GM12878 (cell line): ENCODE measurements around the gene NDE1. TPM values are rescaled to one million over a fixed set of nuclear protein-coding genes. Genes with fewer than 3 reads are reported as not detected.
A peak's percentile ranks its signal among the peaks of the same experiment; 100 is the strongest.

Experiments used
- ATAC-seq: fragments of 200-7000 bp; cut with Tn5 transposase; 3 replicates; pipeline ENCODE4 v1.9.1; 2020; ENCODE audit warnings: mild to moderate bottlenecking, moderate library complexity
- BruUV-seq: library from RNA; stranded (reverse); fragments of 400-500 nt; replicated peaks from 2 replicates; lab custom pipeline; 2021; lab: Mats Ljungman, UMichigan
- CTCF ChIA-PET: fragments of 300-600 bp; sonication (Branson Sonifier 250); formaldehyde crosslinking; extraction: SDS; loops from one replicate; lab custom pipeline; 2021; ENCODE audit warnings: inconsistent platforms; lab: Yijun Ruan, JAX
- POLR2A ChIA-PET: fragments of 350-600 bp; formaldehyde crosslinking; extraction: SDS; loops from one replicate; lab custom pipeline; 2021; ENCODE audit warnings: inconsistent platforms; lab: Charles Lee
- RAD21 ChIA-PET: fragments of 300-600 bp; sonication (Branson Sonifier 250); formaldehyde crosslinking; loops from one replicate; lab custom pipeline; 2023; ENCODE audit warnings: antibody characterized with exemption; ENCODE audit not compliant: unreplicated experiment; lab: Charles Lee
- SMC1A ChIA-PET: fragments of 300-600 bp; sonication (Branson Sonifier 250); formaldehyde crosslinking; loops from one replicate; lab custom pipeline; 2023; ENCODE audit not compliant: unreplicated experiment, uncharacterized antibody; lab: Charles Lee
- DNase-seq: peaks from one replicate; pipeline ENCODE4 v3.0.0-alpha.2; 2011; ENCODE audit warnings: low read depth, low spot score
- FAIRE-seq: peaks from 3 replicates; lab custom pipeline; 2011; peaks lifted over from hg19 to GRCh38; lab: Jason Lieb, UNC
- H2AFZ ChIP-seq: 2 replicates; pipeline ENCODE4 v1.6.0; 2011; ENCODE audit warnings: low read depth, low read length, control low read depth; ENCODE audit not compliant: control insufficient read depth
- H3K27ac ChIP-seq: 2 replicates; pipeline ENCODE4 v1.5.1; 2011; ENCODE audit warnings: control low read depth; ENCODE audit not compliant: control insufficient read depth, insufficient read depth
- H3K27me3 ChIP-seq, 2 experiments: replicated peaks in 1 of 2; 2 replicates each; pipeline versions ENCODE4 v1.6.0 to v1.6.1; 2011; ENCODE audit warnings: low read length in 1 of 2; ENCODE audit not compliant: control insufficient read depth in 2 of 2, insufficient read depth in 2 of 2
- H3K36me3 ChIP-seq, 2 experiments: 2 replicates each; pipeline ENCODE4 v1.5.1; 2011; ENCODE audit warnings: low read length in 1 of 2; ENCODE audit not compliant: control insufficient read depth in 2 of 2, insufficient read depth in 2 of 2
- H3K4me1 ChIP-seq: 2 replicates; pipeline ENCODE4 v1.6.1; 2011; ENCODE audit warnings: mild to moderate bottlenecking, low read length, moderate library complexity, mixed read lengths; ENCODE audit not compliant: control insufficient read depth, insufficient read depth
- H3K4me2 ChIP-seq: 2 replicates; pipeline ENCODE4 v1.6.0; 2011; ENCODE audit warnings: control low read depth; ENCODE audit not compliant: control insufficient read depth, insufficient read depth
- H3K4me3 ChIP-seq: fragments of 200-600 bp; sonication (generic); 2 replicates; pipeline ENCODE4 v1.5.1; 2016
- H3K79me2 ChIP-seq: 2 replicates; pipeline ENCODE4 v1.6.0; 2011; ENCODE audit warnings: low read length; ENCODE audit not compliant: control insufficient read depth, insufficient read depth
- H3K9ac ChIP-seq: 2 replicates; pipeline ENCODE4 v1.8.0; 2011; ENCODE audit warnings: low read length, control low read depth, mixed read lengths; ENCODE audit not compliant: control insufficient read depth, insufficient read depth
- H3K9me3 ChIP-seq: replicated peaks from 3 replicates; pipeline ENCODE4 v1.5.1; 2011; ENCODE audit warnings: mild to moderate bottlenecking, low read length; ENCODE audit not compliant: control insufficient read depth, insufficient read depth
- H4K20me1 ChIP-seq: 2 replicates; pipeline ENCODE4 v1.6.0; 2011; ENCODE audit not compliant: control insufficient read depth, insufficient read depth
- FOXK2 ChIP-seq: fragments of 450-650 bp; IDR thresholded peaks from 2 replicates; pipeline ENCODE4 v1.6.1; 2017; ENCODE audit warnings: mild to moderate bottlenecking, moderate library complexity
- PAX8 ChIP-seq: fragments of 450-650 bp; IDR thresholded peaks from 2 replicates; pipeline ENCODE4 v1.6.1; 2017; ENCODE audit warnings: mild to moderate bottlenecking, moderate library complexity
- RAD21 ChIP-seq: IDR thresholded peaks from 2 replicates; pipeline ENCODE4 v1.6.1; 2011; ENCODE audit warnings: mild to moderate bottlenecking, low read depth, low read length, moderate library complexity; ENCODE audit not compliant: insufficient read depth
- RFX5 ChIP-seq: IDR thresholded peaks from 2 replicates; pipeline ENCODE4 v1.6.1; 2011; ENCODE audit warnings: low read depth, low read length, improper control_type of control experiment
- WGBS: methylation state at CpG from one replicate; pipeline ENCODE4 v1.1.6; 2016; ENCODE audit warnings: low lambda C conversion rate; ENCODE audit not compliant: insufficient replicate concordance, insufficient coverage; ENCODE audit errors: missing lambda C conversion rate; 5-methylcytosine and 5-hydroxymethylcytosine counted together
- in situ Hi-C: fragments of 300-500 bp; cut with MboI; formaldehyde crosslinking; loops from 9 replicates; pipeline ENCODE4 v1.14.3; 2018; ENCODE audit warnings: mixed read lengths
- intact Hi-C: fragments of 100-400 bp; cut with micrococcal nuclease; formaldehyde crosslinking; loops from one replicate; pipeline ENCODE4 v1.14.2; 2022; ENCODE audit not compliant: unreplicated experiment
- polyA plus RNA-seq, 11 experiments: library from polyadenylated mRNA; depleted of rRNA in 4 of 11; unstranded in 6 of 11; stranded (reverse) in 5 of 11; fragments of >200 nt; fragmentation: Nextera tagmentation in 4 of 11; fragmentation: Illumina TruSeq in 1 of 11; extraction: Ambion mirVana in 4 of 11; extraction: Trizol in 1 of 11; gene quantifications; 1 replicate in 1 of 11; 2 replicates in 10 of 11; pipeline versions ENCODE4 v1.2.1 to v1.2.3, GENCODE V29; 2011 to 2016; ENCODE audit warnings: inconsistent platforms in 2 of 11, missing spikeins in 2 of 11, low read depth in 1 of 11
- total RNA-seq, 4 experiments: library from RNA; depleted of rRNA in 3 of 4; stranded (reverse); fragments of >200 nt in 3 of 4; fragmentation: Illumina TruSeq in 1 of 4; extraction: Trizol in 1 of 4; gene quantifications; 2 replicates each; pipeline versions ENCODE4 v1.2.1 to v1.2.3, GENCODE V29; 2013 to 2021
- TF ChIP-seq, protein P1 (sequence below): fragments of 450-650 bp; IDR thresholded peaks from 2 replicates; pipeline ENCODE4 v1.6.1; 2017; ENCODE audit warnings: borderline replicate concordance
- TF ChIP-seq, protein P2 (sequence below): fragments of 450-650 bp; IDR thresholded peaks from 2 replicates; pipeline ENCODE4 v1.6.1; 2017; ENCODE audit warnings: mild to moderate bottlenecking, low read depth, inconsistent platforms; ENCODE audit not compliant: poor library complexity, severe bottlenecking

Gene NDE1
- total and polyA plus RNA-seq, 10 of the 15 experiments (the other 5 are each of a cell fraction or from before 2014, with no cell fraction given) = 5.7 to 148 (median 87.8) TPM

DNA sequence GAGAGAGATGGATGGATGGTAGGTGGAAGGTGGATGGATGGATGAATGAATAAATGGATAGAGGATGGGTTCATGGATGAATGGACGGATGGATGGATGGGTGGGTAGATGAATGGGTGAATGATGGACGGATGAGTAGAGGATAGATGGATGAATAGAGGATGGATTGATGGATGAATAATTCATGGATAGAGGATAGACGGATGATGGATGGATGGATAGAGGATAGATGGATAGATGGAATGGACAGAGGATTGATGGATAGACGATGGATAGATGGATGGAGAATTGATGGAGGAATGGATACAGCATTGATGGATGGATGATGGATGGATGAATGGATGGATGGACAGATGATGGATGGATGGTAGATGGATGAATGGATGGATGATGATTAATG lies 115.1 kb downstream of the NDE1 start:
- no peak overlapping the region for H2AFZ ChIP-seq
- no peaks in the 10 kb centered on the region for H3K36me3 ChIP-seq
- 23% methylated on average over 4 of the region's 4 CpGs for WGBS
- POLR2A ChIA-PET = interaction anchor here (0.5 to 0.6 kb wide), 2 partner anchors 8 to 60 kb away, joined by 3 to 6 read pairs; no protein-coding TSS in a partner anchor
- intact Hi-C loops (loop anchor here (5.0 to 10.0 kb wide), 3 partner anchors 262 to 430 kb away; no protein-coding TSS in a partner anchor), in situ Hi-C loops (no loop called here)
- no peaks in the 10 kb centered on the region for H3K79me2 ChIP-seq
- H3K27ac ChIP-seq = no peak overlapping the region
- RAD21 ChIA-PET = interaction anchor here (0.6 to 1.9 kb wide), 7 partner anchors 9 to 1454 kb away, joined by 3 to 19 read pairs (median 5); no protein-coding TSS in a partner anchor
- no peaks in the 10 kb centered on the region; the same call in 1 of the 2 replicates for H3K4me1 ChIP-seq
- CTCF ChIA-PET = interaction anchor here (0.6 to 2.8 kb wide), 15 partner anchors 8 to 422 kb away, joined by 3 to 19 read pairs (median 4); no protein-coding TSS in a partner anchor
- no peak for TF ChIP-seq RAD21
- TF ChIP-seq, protein P1, sequence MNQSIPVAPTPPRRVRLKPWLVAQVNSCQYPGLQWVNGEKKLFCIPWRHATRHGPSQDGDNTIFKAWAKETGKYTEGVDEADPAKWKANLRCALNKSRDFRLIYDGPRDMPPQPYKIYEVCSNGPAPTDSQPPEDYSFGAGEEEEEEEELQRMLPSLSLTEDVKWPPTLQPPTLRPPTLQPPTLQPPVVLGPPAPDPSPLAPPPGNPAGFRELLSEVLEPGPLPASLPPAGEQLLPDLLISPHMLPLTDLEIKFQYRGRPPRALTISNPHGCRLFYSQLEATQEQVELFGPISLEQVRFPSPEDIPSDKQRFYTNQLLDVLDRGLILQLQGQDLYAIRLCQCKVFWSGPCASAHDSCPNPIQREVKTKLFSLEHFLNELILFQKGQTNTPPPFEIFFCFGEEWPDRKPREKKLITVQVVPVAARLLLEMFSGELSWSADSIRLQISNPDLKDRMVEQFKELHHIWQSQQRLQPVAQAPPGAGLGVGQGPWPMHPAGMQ = 0 out of 2 replicates have a peak, but pooled peaks have one; percentile 15
- no peak for TF ChIP-seq PAX8
- TF ChIP-seq FOXK2 = peak; percentile 21; the same call in 1 of the 2 replicates
- TF ChIP-seq, protein P2, sequence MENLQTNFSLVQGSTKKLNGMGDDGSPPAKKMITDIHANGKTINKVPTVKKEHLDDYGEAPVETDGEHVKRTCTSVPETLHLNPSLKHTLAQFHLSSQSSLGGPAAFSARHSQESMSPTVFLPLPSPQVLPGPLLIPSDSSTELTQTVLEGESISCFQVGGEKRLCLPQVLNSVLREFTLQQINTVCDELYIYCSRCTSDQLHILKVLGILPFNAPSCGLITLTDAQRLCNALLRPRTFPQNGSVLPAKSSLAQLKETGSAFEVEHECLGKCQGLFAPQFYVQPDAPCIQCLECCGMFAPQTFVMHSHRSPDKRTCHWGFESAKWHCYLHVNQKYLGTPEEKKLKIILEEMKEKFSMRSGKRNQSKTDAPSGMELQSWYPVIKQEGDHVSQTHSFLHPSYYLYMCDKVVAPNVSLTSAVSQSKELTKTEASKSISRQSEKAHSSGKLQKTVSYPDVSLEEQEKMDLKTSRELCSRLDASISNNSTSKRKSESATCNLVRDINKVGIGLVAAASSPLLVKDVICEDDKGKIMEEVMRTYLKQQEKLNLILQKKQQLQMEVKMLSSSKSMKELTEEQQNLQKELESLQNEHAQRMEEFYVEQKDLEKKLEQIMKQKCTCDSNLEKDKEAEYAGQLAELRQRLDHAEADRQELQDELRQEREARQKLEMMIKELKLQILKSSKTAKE = no peak
- no peak for TF ChIP-seq RFX5
- no peaks in the 10 kb centered on the region for H3K9me3 ChIP-seq
- DNase-seq = no peak
- H3K4me3 ChIP-seq = no peak overlapping the region
- no peak overlapping the region for H3K9ac ChIP-seq
- SMC1A ChIA-PET = interaction anchor here (0.9 to 2.2 kb wide), 6 partner anchors 13 to 362 kb away, joined by 3 to 14 read pairs (median 6); no protein-coding TSS in a partner anchor
- FAIRE-seq = no peak
- no peaks in the 10 kb centered on the region for H3K27me3 ChIP-seq
- H4K20me1 ChIP-seq = no peaks in the 10 kb centered on the region
- no peak for ATAC-seq
- H3K4me2 ChIP-seq = no peak overlapping the region
- no TSS peak for BruUV-seq
